Choroid plexus epithelial cell (primary cell): ENCODE measurements around the gene OTOP3.

Experiments used
- DNase-seq: peaks from one replicate; pipeline ENCODE4 v3.0.0-alpha.2; 2010; ENCODE audit warnings: low read depth
- H3K4me3 ChIP-seq: 2 replicates; pipeline ENCODE4 v1.5.1; 2011; ENCODE audit warnings: low read depth, mild to moderate bottlenecking, control low read depth, low read length, moderate library complexity
- TF ChIP-seq, protein P1 (sequence below): conservative IDR thresholded peaks from 2 replicates; pipeline ENCODE4 v1.5.1; 2011; ENCODE audit warnings: low read depth, mild to moderate bottlenecking, control low read depth, inconsistent platforms, low read length, moderate library complexity

Gene OTOP3

DNA sequence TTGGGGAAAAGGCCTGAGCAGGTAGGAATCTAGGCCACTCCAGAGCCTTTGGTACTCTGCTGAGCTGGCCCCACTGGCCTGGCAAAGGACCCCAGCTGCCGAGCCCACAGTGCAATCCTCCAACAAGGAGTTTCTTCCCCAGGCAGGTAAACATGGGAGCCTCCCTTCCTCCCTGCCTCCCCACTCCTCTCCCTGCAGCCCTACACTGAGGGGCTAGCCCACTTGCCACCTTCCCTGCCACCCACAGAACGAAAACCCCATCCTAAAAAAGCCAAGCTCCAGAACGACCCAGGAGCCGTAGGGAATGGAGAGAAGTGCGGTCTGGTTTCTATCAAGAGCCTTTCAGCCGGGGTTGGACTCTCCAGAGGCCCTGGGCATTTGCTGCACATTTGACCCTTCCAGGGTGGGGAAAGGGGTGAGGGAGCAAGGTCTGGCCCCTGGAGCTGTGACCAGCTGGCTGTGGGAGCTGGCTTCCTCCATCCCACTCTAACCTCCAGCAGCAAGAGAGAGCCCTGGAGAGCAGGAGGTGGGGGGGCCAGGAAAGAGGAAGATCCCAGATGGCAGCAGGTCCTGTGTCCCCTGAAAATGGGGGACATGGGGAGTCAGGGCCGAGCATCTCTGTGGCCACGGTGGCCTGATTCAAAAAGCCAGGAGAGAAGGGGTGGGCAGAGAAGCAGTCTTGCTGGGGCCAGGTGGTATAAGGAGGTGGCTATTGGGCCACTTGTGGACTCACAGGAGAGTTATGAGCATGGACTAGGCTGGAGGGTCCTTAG, 35.6 kb downstream of the OTOP3 start:
- TF ChIP-seq, protein P1, sequence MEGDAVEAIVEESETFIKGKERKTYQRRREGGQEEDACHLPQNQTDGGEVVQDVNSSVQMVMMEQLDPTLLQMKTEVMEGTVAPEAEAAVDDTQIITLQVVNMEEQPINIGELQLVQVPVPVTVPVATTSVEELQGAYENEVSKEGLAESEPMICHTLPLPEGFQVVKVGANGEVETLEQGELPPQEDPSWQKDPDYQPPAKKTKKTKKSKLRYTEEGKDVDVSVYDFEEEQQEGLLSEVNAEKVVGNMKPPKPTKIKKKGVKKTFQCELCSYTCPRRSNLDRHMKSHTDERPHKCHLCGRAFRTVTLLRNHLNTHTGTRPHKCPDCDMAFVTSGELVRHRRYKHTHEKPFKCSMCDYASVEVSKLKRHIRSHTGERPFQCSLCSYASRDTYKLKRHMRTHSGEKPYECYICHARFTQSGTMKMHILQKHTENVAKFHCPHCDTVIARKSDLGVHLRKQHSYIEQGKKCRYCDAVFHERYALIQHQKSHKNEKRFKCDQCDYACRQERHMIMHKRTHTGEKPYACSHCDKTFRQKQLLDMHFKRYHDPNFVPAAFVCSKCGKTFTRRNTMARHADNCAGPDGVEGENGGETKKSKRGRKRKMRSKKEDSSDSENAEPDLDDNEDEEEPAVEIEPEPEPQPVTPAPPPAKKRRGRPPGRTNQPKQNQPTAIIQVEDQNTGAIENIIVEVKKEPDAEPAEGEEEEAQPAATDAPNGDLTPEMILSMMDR = no peak
- no peak for DNase-seq

DNA sequence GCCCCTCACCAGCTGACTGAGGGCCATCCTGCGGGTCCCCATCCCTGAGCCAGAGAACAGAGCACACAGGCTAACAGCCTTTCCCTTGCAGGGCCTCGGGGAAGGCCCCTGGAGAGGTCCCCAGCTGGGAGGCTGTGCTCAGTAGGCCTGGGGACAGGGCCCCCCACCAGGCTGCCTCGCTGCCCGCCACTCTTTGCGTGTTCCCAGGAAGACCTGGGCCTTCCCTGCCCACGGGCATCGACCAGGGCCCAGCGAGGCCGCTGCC, 36.1 kb downstream of the OTOP3 start:
- TF ChIP-seq, protein P1 = no peak
- no peak for DNase-seq
- H3K4me3 ChIP-seq = no peak overlapping the region

More for the DNA sequence above, 35.6 kb downstream of the OTOP3 start:
- H3K4me3 ChIP-seq = no peak overlapping the region

DNA sequence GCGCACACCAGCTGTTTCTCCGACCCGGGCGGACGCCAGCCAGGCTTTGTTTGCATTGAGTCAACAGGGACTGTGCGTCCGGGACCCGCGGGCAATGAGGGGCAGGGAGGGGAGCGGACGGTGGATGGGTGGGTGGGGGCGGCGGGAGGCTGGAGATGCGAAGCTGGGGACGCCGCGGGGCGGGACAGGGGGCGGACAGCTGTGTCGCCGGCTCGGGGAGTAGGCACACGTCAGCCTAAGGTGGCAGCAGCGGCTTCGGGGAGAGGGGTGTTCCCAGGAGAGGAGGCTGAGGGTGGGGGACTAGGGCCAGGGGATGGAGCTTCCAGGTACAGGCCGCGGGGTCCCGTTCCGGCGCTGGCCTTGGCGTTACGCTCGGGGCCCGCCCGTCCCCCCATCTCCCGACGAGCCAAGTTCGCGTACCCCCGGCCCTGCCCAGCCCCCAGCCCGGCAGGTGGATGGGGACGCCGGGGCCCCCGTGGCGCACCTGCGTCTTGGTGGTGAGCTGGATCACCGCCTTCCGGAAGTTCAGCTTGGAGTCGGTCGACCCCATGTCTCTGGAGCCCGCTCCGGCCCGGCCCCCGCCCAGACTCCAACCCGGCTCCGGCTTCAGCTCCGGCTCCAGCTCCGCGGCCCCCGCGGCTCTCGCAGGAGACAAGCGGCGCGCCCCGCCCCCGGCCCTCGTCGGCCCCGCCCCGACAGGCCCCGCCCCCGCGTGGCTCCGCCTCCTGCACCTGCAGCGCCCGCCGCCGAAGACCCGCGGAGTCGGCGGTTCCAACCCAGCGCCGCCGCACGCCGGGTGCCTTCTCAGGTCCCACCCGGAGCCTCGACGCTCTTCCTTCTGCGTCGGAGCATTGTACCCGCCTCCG, 36.6 kb downstream of the OTOP3 start, which contains the start of gene HID1:
TSS of gene HID1 (minus strand) at position 653 of the 866 bp plus-strand sequence. CDS start at position 550, 103 bp downstream.
- TF ChIP-seq, protein P1 = no peak
- DNase-seq = no peak
- peak within 1 kb of the TSS; percentile 46 for H3K4me3 ChIP-seq

DNA sequence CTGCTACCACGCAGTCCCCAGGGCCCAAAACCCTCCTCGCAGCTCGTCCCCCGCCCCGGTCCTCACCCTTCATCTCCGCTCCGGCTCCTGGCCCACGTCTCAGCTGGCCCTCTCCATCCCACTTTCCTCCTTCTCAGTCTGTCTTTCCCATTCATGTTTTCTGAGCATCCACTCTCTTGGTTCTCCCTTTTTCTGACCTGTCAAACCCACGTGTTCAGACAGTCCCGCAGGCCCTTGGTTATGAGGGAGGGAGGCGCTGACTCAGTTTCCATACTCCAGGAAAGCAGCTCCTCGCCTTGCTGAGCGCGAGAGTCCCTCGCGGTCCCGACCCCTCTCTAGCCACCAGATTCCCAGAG, 37.3 kb downstream of the OTOP3 start:
- TF ChIP-seq, protein P1 = no peak
- no peak overlapping the region for H3K4me3 ChIP-seq
- no peak for DNase-seq

DNA sequence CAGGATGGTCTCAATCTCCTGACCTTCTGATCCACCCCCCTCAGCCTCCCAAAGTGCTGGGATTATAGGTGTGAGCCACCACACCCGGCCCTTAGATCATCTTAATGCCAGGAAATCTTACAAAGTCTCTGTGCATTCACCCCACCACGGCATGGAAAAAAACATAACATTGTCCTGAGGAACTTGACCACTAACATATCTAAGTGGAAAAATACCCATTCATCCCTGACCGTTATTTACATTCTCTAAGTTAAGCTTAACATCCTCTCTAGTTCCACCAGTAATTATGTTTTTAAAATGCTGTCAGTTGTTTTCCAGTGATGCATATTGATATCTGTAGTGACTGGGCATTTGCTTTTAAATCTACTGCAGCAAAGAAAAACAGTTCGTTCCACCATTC, 40.2 kb downstream of the OTOP3 start:
- H3K4me3 ChIP-seq = no peak overlapping the region
- TF ChIP-seq, protein P1 = no peak
- DNase-seq = no peak

DNA sequence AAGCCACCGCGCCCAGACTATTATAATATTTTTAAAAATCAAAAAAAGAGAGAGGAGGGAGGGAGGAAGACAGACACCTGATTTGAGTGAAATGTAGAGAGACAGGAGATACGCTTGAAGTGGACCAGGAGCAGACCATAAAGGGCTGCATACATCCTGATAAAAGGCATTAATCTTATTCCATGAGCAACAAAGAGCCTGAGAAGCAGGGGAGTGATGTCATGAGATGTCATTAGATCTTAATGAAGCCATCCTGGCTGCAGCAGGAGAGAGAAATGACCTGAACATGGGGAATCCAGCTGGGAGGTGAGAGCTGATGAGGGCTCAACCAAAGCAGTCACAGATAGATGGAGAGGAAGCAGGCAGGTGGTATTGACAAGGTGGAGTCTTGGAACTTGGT, 42.1 kb downstream of the OTOP3 start:
- H3K4me3 ChIP-seq = no peak overlapping the region
- DNase-seq = no peak
- TF ChIP-seq, protein P1 = no peak
